ENCODE measurements around the gene EPAS1.

The EPAS1 gene

DNA sequence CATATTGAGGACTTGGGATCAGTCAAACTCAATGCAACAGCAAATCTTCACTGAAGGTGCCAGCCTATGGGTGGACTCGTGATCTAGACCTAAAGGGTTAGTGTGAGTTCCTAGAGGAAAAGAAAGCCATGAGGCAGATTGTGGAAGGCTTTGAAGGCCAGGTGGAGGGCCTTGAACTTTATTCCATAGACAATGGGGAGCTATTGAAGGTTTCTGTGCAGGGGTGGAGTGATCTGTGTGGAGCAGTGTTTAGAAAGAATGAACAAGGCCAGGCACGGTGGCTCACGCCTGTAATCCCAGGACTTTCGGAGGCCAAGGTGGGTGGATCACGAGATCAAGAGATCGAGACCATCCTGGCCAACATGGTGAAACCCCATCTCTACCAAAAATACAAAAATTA, 61.5 kb downstream of the EPAS1 start:
- Histone ChIP-seq H3K79me2 (ENCODE audit: low read length) (no peaks in the 10 kb centered on the region), H3K9me2 (replicated peaks; ENCODE audit: insufficient read depth, low read length) (no peaks in the 10 kb centered on the region), H4K20me1 (ENCODE audit: insufficient read depth, low read length) (no peaks in the 10 kb centered on the region), H3K4me3 (ENCODE audit: low read length) (no peak overlapping the region), H3F3A (ENCODE audit: insufficient read depth, low read length) (no peaks in the 10 kb centered on the region), H3K36me3 (replicated peaks; ENCODE audit: insufficient read depth, low read length) (no peaks in the 10 kb centered on the region), H2AFZ (ENCODE audit: low read length) (no peak overlapping the region), H3K4me1 (ENCODE audit: low read length) (peaks cover 3% of the 10 kb centered on the region), H3K9ac (ENCODE audit: low read length) (no peak overlapping the region), H3K27me3 (replicated peaks; ENCODE audit: insufficient read depth, low read length) (no peaks in the 10 kb centered on the region), H3K27ac (ENCODE audit: low read length) (no peak overlapping the region), H3K4me2 (ENCODE audit: low read depth, low read length) (no peak overlapping the region), H3K9me3 (replicated peaks; ENCODE audit: insufficient read depth, low read length) (no peaks in the 10 kb centered on the region)
- DNase-seq = no peak
- TF ChIP-seq CTCF (IDR thresholded peaks at IDR 0.05; ENCODE audit: low read length) (no peak), EZH2 (optimal IDR thresholded peaks at IDR 0.05; ENCODE audit: low read depth, low read length) (no peak), EZH2phosphoT487 (IDR thresholded peaks at IDR 0.05; ENCODE audit: low read length) (no peak)

GRCh38 chr2:46360303-46360702, 63.1 kb downstream of the EPAS1 start:
- Histone ChIP-seq H3K79me2 (ENCODE audit: low read length) (no peaks in the 10 kb centered on the region), H3K4me2 (ENCODE audit: low read depth, low read length) (no peak overlapping the region), H4K20me1 (ENCODE audit: insufficient read depth, low read length) (no peaks in the 10 kb centered on the region), H3F3A (ENCODE audit: insufficient read depth, low read length) (no peaks in the 10 kb centered on the region), H3K4me3 (ENCODE audit: low read length) (no peak overlapping the region), H3K9me2 (replicated peaks; ENCODE audit: insufficient read depth, low read length) (no peaks in the 10 kb centered on the region), H2AFZ (ENCODE audit: low read length) (no peak overlapping the region), H3K27ac (ENCODE audit: low read length) (no peak overlapping the region), H3K9me3 (replicated peaks; ENCODE audit: insufficient read depth, low read length) (no peaks in the 10 kb centered on the region), H3K4me1 (ENCODE audit: low read length) (peaks cover 8% of the 10 kb centered on the region), H3K36me3 (replicated peaks; ENCODE audit: insufficient read depth, low read length) (no peaks in the 10 kb centered on the region), H3K9ac (ENCODE audit: low read length) (no peak overlapping the region), H3K27me3 (replicated peaks; ENCODE audit: insufficient read depth, low read length) (no peaks in the 10 kb centered on the region)
- TF ChIP-seq CTCF (IDR thresholded peaks at IDR 0.05; ENCODE audit: low read length) (no peak), EZH2phosphoT487 (IDR thresholded peaks at IDR 0.05; ENCODE audit: low read length) (no peak), EZH2 (optimal IDR thresholded peaks at IDR 0.05; ENCODE audit: low read depth, low read length) (no peak)
- no peak for DNase-seq

- Histone ChIP-seq H3K27ac (ENCODE audit: low read length) (no peak overlapping the region), H3K79me2 (ENCODE audit: low read length) (no peaks in the 10 kb centered on the region), H3K4me2 (ENCODE audit: low read depth, low read length) (no peak overlapping the region), H2AFZ (ENCODE audit: low read length) (no peak overlapping the region), H3K4me3 (ENCODE audit: low read length) (no peak overlapping the region), H3K36me3 (replicated peaks; ENCODE audit: insufficient read depth, low read length) (no peaks in the 10 kb centered on the region), H3K9ac (ENCODE audit: low read length) (no peak overlapping the region), H3K27me3 (replicated peaks; ENCODE audit: insufficient read depth, low read length) (no peaks in the 10 kb centered on the region), H3K9me3 (replicated peaks; ENCODE audit: insufficient read depth, low read length) (no peaks in the 10 kb centered on the region), H3F3A (ENCODE audit: insufficient read depth, low read length) (no peaks in the 10 kb centered on the region), H3K9me2 (replicated peaks; ENCODE audit: insufficient read depth, low read length) (no peaks in the 10 kb centered on the region), H3K4me1 (ENCODE audit: low read length) (peaks cover 8% of the 10 kb centered on the region), H4K20me1 (ENCODE audit: insufficient read depth, low read length) (no peaks in the 10 kb centered on the region)
- no peak for DNase-seq
- no peak for TF ChIP-seq CTCF (IDR thresholded peaks at IDR 0.05; ENCODE audit: low read length)
- TF ChIP-seq EZH2phosphoT487 (IDR thresholded peaks at IDR 0.05; ENCODE audit: low read length) = no peak
- no peak for TF ChIP-seq EZH2 (optimal IDR thresholded peaks at IDR 0.05; ENCODE audit: low read depth, low read length)
Observed at GRCh38 chr2:46361920-46362666, 64.9 kb downstream of the EPAS1 start.

Data from MM.1S (cell line).